Measurements from ENCODE around the gene BRD7. TPM values are rescaled to one million over a fixed set of nuclear protein-coding genes. Genes with fewer than 3 reads are reported as not detected.

Gene BRD7
- total and polyA plus RNA-seq, 2 donors (not counting 1 experiment from before 2014, with no cell fraction given), result 29.8 to 64.5 TPM

DNA sequence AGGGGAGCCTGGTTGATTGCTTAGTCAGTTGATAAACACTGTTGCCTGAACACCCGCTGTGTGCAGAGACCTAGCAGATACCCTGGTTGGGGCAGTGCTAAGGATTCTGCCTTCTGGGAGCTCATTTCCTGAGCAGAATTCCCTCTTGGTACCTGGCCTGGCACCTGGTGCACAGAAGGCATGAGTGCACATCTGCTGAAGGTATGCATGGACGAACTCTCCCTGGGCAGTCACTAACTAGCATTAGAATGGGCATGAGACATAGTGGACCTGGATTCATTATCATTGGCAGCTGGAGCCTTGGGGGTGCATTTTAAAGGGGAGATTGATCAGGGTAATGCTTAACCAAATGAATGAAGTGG lies 89.3 kb downstream of the BRD7 start:
- H3K27ac ChIP-seq (ENCODE audit: low read length in 2 of 2), result peak overlapping the region; percentile 15 to 93

DNA sequence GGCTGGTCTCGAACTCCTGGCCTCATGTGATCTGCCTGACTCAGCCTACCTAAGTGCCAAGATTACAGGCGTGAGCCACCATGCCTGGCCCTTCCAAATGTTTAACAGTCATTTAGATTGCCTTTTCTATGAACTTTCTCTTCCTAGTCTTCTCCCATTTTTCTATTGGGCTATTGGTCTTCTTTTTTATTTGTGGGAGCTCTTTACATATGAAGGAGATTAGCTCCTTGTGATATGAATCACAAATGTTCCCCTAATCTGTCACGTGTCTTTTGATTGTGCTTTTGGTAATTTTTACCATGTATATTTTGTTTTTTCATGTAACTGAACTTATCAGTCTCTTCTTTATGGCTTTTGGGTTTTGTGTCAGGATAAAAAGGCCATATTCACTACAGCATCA lies 90.5 kb downstream of the BRD7 start:
- Histone ChIP-seq H2AFZ (ENCODE audit: insufficient read depth, low read depth, low read length, poor library complexity, severe bottlenecking) (no peak overlapping the region), H3K9ac (ENCODE audit: low read length) (no peak overlapping the region), H3K4me2 (replicated peaks; ENCODE audit: low read depth, low read length, poor library complexity, severe bottlenecking) (peak overlapping the region; percentile 63), H3K27me3 (replicated peaks in 1 of 4; ENCODE audit: control extremely low read depth in 1 of 4, control insufficient read depth in 3 of 4, insufficient read depth in 4 of 4, low read length in 3 of 4) (no peaks in the 10 kb centered on the region), H3K36me3 (replicated peaks in 1 of 2; ENCODE audit: control extremely low read depth in 1 of 2, control insufficient read depth in 1 of 2, extremely low read depth in 1 of 2, insufficient read depth in 2 of 2, low read length in 1 of 2) (peaks cover 0 to 4% of the 10 kb centered on the region in 2 experiments), H3K4me1 (ENCODE audit: control insufficient read depth in 2 of 2, insufficient read depth in 2 of 2, low read length in 2 of 2) (peaks cover 93 to 99% of the 10 kb centered on the region in 2 donors), H3K9me3 (ENCODE audit: control extremely low read depth in 1 of 3, control insufficient read depth in 2 of 3, insufficient read depth in 1 of 3, low read length in 2 of 3) (no peaks in the 10 kb centered on the region), H3K27ac (ENCODE audit: low read length in 2 of 2) (peak overlapping the region; percentile 9 to 93), H3K79me2 (ENCODE audit: control insufficient read depth, insufficient read depth, low read length) (peaks cover 96% of the 10 kb centered on the region), H4K20me1 (ENCODE audit: control insufficient read depth, insufficient read depth, low read length, poor library complexity, severe bottlenecking) (peaks cover 20% of the 10 kb centered on the region), H3K4me3 (ENCODE audit: control extremely low read depth in 1 of 5, extremely low read depth in 1 of 5, insufficient read depth in 1 of 5, low read depth in 2 of 5, low read length in 4 of 5) (no peak overlapping the region)
- DNase-seq (no peak), ATAC-seq (ENCODE audit: low read depth) (no peak)
- intact Hi-C loops (cut with micrococcal nuclease), result no loop called here
- TF ChIP-seq, protein P1, sequence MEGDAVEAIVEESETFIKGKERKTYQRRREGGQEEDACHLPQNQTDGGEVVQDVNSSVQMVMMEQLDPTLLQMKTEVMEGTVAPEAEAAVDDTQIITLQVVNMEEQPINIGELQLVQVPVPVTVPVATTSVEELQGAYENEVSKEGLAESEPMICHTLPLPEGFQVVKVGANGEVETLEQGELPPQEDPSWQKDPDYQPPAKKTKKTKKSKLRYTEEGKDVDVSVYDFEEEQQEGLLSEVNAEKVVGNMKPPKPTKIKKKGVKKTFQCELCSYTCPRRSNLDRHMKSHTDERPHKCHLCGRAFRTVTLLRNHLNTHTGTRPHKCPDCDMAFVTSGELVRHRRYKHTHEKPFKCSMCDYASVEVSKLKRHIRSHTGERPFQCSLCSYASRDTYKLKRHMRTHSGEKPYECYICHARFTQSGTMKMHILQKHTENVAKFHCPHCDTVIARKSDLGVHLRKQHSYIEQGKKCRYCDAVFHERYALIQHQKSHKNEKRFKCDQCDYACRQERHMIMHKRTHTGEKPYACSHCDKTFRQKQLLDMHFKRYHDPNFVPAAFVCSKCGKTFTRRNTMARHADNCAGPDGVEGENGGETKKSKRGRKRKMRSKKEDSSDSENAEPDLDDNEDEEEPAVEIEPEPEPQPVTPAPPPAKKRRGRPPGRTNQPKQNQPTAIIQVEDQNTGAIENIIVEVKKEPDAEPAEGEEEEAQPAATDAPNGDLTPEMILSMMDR (IDR thresholded peaks at IDR 0.05), result no peak
- no peak for TF ChIP-seq EZH2 (IDR thresholded peaks at IDR 0.05; ENCODE audit: borderline replicate concordance, insufficient read depth, low read depth, low read length, poor library complexity, severe bottlenecking)
- H3K27ac Mint-ChIP-seq, result peak overlapping the region; percentile 100
- peak overlapping the region; percentile 63 for H3K4me3 Mint-ChIP-seq
- peaks cover 91% of the 10 kb centered on the region for H3K4me1 Mint-ChIP-seq
- WGBS (ENCODE audit: insufficient coverage), result 71% methylated on average over 2 of the region's 3 CpGs
- ChIA-PET CTCF (interaction anchor here (0.6 to 8.8 kb wide), 6 partner anchors 14 to 80 kb away, joined by 3 to 63 read pairs (median 4); partner anchors contain the start of gene ADCY7), POLR2A (interaction anchor here (0.6 kb wide), 1 partner anchor 30 kb away, joined by 5 read pairs; no protein-coding TSS in a partner anchor)
- H3K27me3 Mint-ChIP-seq, result no peaks in the 10 kb centered on the region
- peaks cover 4% of the 10 kb centered on the region for H3K9me3 Mint-ChIP-seq (ENCODE audit: insufficient read depth)

More for the DNA sequence above, 89.3 kb downstream of the BRD7 start:
- H3K9me3 ChIP-seq (ENCODE audit: control extremely low read depth in 1 of 3, control insufficient read depth in 2 of 3, insufficient read depth in 1 of 3, low read length in 2 of 3), result no peaks in the 10 kb centered on the region
- H4K20me1 ChIP-seq (ENCODE audit: control insufficient read depth, insufficient read depth, low read length, poor library complexity, severe bottlenecking), result peaks cover 32% of the 10 kb centered on the region
- 22% methylated on average over 2 of the region's 2 CpGs for WGBS (ENCODE audit: insufficient coverage)
- peak overlapping the region; percentile 100 for H3K27ac Mint-ChIP-seq
- peaks cover 100% of the 10 kb centered on the region for H3K79me2 ChIP-seq (ENCODE audit: control insufficient read depth, insufficient read depth, low read length)
- no peak for DNase-seq
- H3K9me3 Mint-ChIP-seq (ENCODE audit: insufficient read depth), result peaks cover 4% of the 10 kb centered on the region
- no peak overlapping the region for H2AFZ ChIP-seq (ENCODE audit: insufficient read depth, low read depth, low read length, poor library complexity, severe bottlenecking)
- peak overlapping the region; percentile 63 for H3K4me3 Mint-ChIP-seq
- CTCF ChIA-PET, result interaction anchor here (1.1 to 8.8 kb wide), 5 partner anchors 10 to 75 kb away, joined by 3 to 63 read pairs (median 5); partner anchors contain the start of gene ADCY7
- H3K4me3 ChIP-seq (ENCODE audit: control extremely low read depth in 1 of 5, extremely low read depth in 1 of 5, insufficient read depth in 1 of 5, low read depth in 2 of 5, low read length in 4 of 5), result peak overlapping the region in 1 of 5 experiments; percentile 32
- peak overlapping the region; percentile 63 for H3K4me2 ChIP-seq (replicated peaks; ENCODE audit: low read depth, low read length, poor library complexity, severe bottlenecking)
- no peaks in the 10 kb centered on the region for H3K27me3 Mint-ChIP-seq
- peaks cover 97 to 100% of the 10 kb centered on the region in 2 donors for H3K4me1 ChIP-seq (ENCODE audit: control insufficient read depth in 2 of 2, insufficient read depth in 2 of 2, low read length in 2 of 2)
- peaks cover 0 to 6% of the 10 kb centered on the region in 2 experiments for H3K36me3 ChIP-seq (replicated peaks in 1 of 2; ENCODE audit: control extremely low read depth in 1 of 2, control insufficient read depth in 1 of 2, extremely low read depth in 1 of 2, insufficient read depth in 2 of 2, low read length in 1 of 2)
- H3K4me1 Mint-ChIP-seq, result peaks cover 91% of the 10 kb centered on the region
- ATAC-seq (ENCODE audit: low read depth), result no peak
- POLR2A ChIA-PET, result interaction anchor here (0.6 kb wide), 1 partner anchor 22 kb away, joined by 3 read pairs; no protein-coding TSS in a partner anchor
- H3K9ac ChIP-seq (ENCODE audit: low read length), result peak overlapping the region; percentile 16
- H3K27me3 ChIP-seq (replicated peaks in 1 of 4; ENCODE audit: control extremely low read depth in 1 of 4, control insufficient read depth in 3 of 4, insufficient read depth in 4 of 4, low read length in 3 of 4), result no peaks in the 10 kb centered on the region
- intact Hi-C loops (cut with micrococcal nuclease), result no loop called here
- no peak for TF ChIP-seq EZH2 (IDR thresholded peaks at IDR 0.05; ENCODE audit: borderline replicate concordance, insufficient read depth, low read depth, low read length, poor library complexity, severe bottlenecking)
- TF ChIP-seq, protein P1 (IDR thresholded peaks at IDR 0.05), result no peak
